Upper lobe of right lung (tissue), 1 donor: ENCODE data around the gene JARID2. TPM values are rescaled to one million over a fixed set of nuclear protein-coding genes. Genes with fewer than 3 reads are reported as not detected.
"Not testable (repeated sequence)": the region's sequence is repeated elsewhere in the genome, so short reads cannot be mapped to it uniquely, and the experiment has no call there.

ENCODE experiments used
- ATAC-seq: fragments of 200-7000 bp; cut with Tn5 transposase; one replicate; pipeline ENCODE4 v1.9.1; 2020; ENCODE audit warnings: mild to moderate bottlenecking, moderate library complexity
- DNase-seq: peaks from one replicate; pipeline ENCODE4 v3.0.0-alpha.2; 2020
- H3K27ac ChIP-seq: fragments of 200-600 bp; one replicate; pipeline ENCODE4 v1.8.0; 2022
- H3K27me3 ChIP-seq: fragments of 200-600 bp; one replicate; pipeline ENCODE4 v1.8.0; 2022; ENCODE audit warnings: mild to moderate bottlenecking
- H3K36me3 ChIP-seq: fragments of 200-600 bp; one replicate; pipeline ENCODE4 v1.8.0; 2022
- H3K4me1 ChIP-seq: fragments of 200-600 bp; one replicate; pipeline ENCODE4 v1.8.0; 2022
- H3K4me3 ChIP-seq: fragments of 200-600 bp; one replicate; pipeline ENCODE4 v1.8.0; 2022; ENCODE audit warnings: mild to moderate bottlenecking
- H3K9me3 ChIP-seq: fragments of 200-600 bp; one replicate; pipeline ENCODE4 v1.8.0; 2022
- CTCF ChIP-seq: fragments of 200-600 bp; IDR thresholded peaks from one replicate; pipeline ENCODE4 v1.8.0; 2022; ENCODE audit warnings: antibody characterized with exemption
- intact Hi-C: fragments of 100-400 bp; cut with DNase I; formaldehyde crosslinking; loops from one replicate; pipeline ENCODE4 v1.11.0; 2022
- total RNA-seq: library from RNA; stranded (reverse); fragmentation: NEBNext Ultra II Directional; extraction: Animal tissue kit (Norgen Biotek cat#: 25700); gene quantifications from one replicate; pipeline ENCODE4 v1.2.1, GENCODE V29; 2021
- donor health status: DM: no; HTN: yes; CAD: no; lungs with severe emphysema.

Gene JARID2
- total RNA-seq, 1 donor from 2014 or later: 15.1 TPM

GRCh38 chr6:15322184-15322583 lies 76.3 kb downstream of the JARID2 start:
- Histone ChIP-seq H3K36me3 (no peaks in the 10 kb centered on the region), H3K4me1 (peaks cover 9% of the 10 kb centered on the region), H3K27ac (no peak overlapping the region), H3K9me3 (no peaks in the 10 kb centered on the region), H3K4me3 (no peak overlapping the region), H3K27me3 (no peaks in the 10 kb centered on the region)
- ATAC-seq (no peak), DNase-seq (no peak)
- no peak for TF ChIP-seq CTCF
- intact Hi-C loops: no loop called here

- TF ChIP-seq CTCF: no peak
- Histone ChIP-seq H3K27me3 (no peaks in the 10 kb centered on the region), H3K9me3 (no peaks in the 10 kb centered on the region), H3K4me3 (no peak overlapping the region), H3K4me1 (peaks cover 10% of the 10 kb centered on the region), H3K27ac (no peak overlapping the region), H3K36me3 (no peaks in the 10 kb centered on the region)
- intact Hi-C loops: no loop called here
- peak; percentile 40 for ATAC-seq
- DNase-seq: no peak
Measured at GRCh38 chr6:15322781-15323536, 77.1 kb downstream of the JARID2 start.

GRCh38 chr6:15323611-15324010 lies 77.7 kb downstream of the JARID2 start:
- H3K9me3 ChIP-seq, H3K36me3 ChIP-seq, H3K4me3 ChIP-seq, intact Hi-C loops, ATAC-seq, H3K27ac ChIP-seq, DNase-seq, H3K27me3 ChIP-seq: not testable (repeated sequence)
- H3K4me1 ChIP-seq: peaks cover 11% of the 10 kb centered on the region

GRCh38 chr6:15324427-15324985 lies 78.6 kb downstream of the JARID2 start:
- no peaks in the 10 kb centered on the region for H3K27me3 ChIP-seq
- H3K9me3 ChIP-seq: no peaks in the 10 kb centered on the region
- TF ChIP-seq CTCF: no peak
- DNase-seq (no peak), ATAC-seq (no peak)
- H3K27ac ChIP-seq: no peak overlapping the region
- intact Hi-C loops: no loop called here
- no peaks in the 10 kb centered on the region for H3K36me3 ChIP-seq
- peaks cover 20% of the 10 kb centered on the region for H3K4me1 ChIP-seq
- H3K4me3 ChIP-seq: no peak overlapping the region

GRCh38 chr6:15325540-15325955 lies 79.7 kb downstream of the JARID2 start:
- H3K4me1 ChIP-seq: peaks cover 29% of the 10 kb centered on the region
- H3K27me3 ChIP-seq: no peaks in the 10 kb centered on the region
- no peaks in the 10 kb centered on the region for H3K9me3 ChIP-seq
- no peak overlapping the region for H3K27ac ChIP-seq
- no peaks in the 10 kb centered on the region for H3K36me3 ChIP-seq
- ATAC-seq (no peak), DNase-seq (no peak)
- no peak for TF ChIP-seq CTCF
- intact Hi-C loops: no loop called here
- H3K4me3 ChIP-seq: no peak overlapping the region

GRCh38 chr6:15326067-15326614 lies 80.3 kb downstream of the JARID2 start:
- TF ChIP-seq CTCF: no peak
- H3K4me1 ChIP-seq: peaks cover 35% of the 10 kb centered on the region

More at GRCh38 chr6:15326067-15326614, 80.3 kb downstream of the JARID2 start:
- H3K27me3 ChIP-seq: no peaks in the 10 kb centered on the region
- H3K9me3 ChIP-seq: no peaks in the 10 kb centered on the region
- H3K4me3 ChIP-seq: no peak overlapping the region
- intact Hi-C loops: no loop called here
- DNase-seq (no peak), ATAC-seq (peak; percentile 23)
- H3K36me3 ChIP-seq: no peaks in the 10 kb centered on the region
- no peak overlapping the region for H3K27ac ChIP-seq
